ENCODE data around the gene RNF152.

The RNF152 gene

DNA sequence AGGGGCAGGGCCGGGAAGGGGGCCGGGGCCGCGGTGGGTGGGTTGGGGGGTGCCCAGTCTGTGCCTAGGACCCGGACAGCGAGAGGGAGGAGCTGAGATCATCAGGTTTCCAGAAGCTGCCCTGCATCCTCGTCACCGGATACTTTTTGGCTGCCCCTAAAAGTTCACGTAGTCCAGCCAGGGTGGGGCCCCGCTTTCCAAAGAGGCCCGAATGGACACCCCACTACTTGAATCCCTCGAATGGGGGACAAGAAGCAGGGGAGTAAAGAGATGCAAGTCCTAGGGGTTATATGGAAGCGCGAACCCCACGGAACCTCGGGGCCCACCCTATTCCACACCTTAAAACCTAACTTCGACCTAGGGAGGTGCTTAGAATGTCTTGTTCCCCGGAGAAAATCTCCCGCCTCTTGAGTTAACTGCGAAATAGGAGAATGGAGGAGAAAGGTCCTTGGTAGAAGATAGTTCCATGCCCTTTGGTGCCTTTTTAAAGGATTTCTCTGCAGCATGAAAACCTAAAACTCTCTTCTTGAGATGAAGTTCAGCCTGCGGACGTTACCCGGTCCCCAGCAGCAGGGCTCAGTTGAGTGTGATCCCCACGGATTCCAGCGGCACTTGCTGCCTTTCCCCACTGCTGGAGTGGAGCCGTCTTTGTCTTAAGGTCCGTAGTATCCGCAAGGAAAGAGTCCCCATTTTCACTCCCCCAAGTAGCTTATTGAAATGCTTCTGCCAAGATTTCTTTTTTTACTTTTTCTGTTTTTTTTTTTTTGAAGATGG lies 2.1 kb upstream of the RNF152 start:
- DNase-seq (ENCODE audit: low read depth in 2 of 3, low spot score in 1 of 3): no peak

DNA sequence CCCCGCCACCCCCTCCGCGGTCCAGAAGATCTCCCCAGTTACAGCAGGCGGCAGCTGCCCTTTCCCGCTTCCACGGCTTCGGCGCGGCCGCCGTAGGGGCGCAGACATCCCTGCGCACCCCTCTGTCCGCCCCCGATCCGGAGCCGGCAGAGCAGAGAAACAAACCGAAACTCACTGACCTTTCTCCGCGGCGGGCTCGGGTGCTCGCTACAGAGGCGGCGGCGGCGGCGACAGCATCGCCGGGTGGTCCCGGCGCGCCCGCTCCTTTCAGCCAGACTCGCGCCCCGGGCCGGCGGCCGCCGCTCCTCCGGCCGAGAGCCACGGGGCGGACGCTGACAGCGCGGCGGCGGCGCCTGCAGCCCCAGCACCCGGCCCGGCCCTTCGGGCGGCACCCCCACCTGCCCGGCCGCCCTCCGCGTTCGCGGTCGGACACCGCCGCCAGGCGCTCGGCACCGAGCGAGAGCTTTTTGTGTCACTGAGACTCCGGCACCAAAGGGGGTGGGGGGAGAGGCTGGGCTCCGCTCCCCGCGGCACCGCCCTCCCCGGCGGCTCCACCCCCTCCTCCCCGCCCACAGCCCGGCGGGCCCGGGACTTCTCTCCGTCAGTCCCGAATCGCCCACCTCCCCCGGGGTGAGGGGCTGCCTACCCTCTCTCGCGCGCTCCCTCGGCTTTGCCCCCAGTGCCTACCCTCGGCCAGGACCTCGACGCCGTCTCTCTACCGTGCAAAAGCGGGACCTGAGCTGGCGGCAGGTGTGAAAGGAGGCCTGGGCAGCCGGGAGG lies 1.4 kb upstream of the RNF152 start:
- peak; percentile 38 to 59 (median 45) for DNase-seq (ENCODE audit: low read depth in 2 of 3, low spot score in 1 of 3)

DNA sequence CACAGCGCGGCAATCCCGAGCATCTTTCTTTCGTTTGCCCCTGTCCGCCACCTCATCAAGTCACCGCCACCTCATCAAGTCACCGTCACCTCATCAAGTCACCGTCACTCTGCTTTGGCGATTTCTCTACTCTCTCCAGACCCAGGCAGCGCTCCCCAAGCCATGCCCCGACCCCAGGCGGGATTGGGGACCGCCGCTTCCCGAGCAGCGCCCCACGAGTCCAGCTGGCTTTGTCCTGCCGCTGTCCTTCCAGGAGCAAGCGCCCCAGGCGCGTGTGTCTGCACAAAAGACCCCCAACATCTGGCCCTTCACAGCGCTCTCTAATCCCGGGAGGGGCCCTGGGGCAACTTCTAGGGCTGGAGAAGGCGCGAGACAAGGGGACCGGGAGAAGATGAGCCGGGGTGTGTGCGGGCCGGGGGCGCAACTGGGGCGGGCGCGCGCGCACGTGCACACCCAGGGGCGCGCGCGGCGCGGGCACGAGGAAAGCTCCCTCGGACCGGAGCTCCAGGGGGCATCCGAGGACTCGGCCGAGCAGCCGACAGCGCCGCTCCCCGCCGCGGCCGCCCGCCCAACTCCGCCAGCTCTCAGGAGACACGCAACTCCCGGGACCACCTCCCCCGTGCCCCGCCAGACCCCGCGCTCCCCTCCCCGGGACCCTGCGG lies 633 bp upstream of the RNF152 start:
- peak in 1 of 3 donors; percentile 11 for DNase-seq (ENCODE audit: low read depth in 2 of 3, low spot score in 1 of 3)

DNA sequence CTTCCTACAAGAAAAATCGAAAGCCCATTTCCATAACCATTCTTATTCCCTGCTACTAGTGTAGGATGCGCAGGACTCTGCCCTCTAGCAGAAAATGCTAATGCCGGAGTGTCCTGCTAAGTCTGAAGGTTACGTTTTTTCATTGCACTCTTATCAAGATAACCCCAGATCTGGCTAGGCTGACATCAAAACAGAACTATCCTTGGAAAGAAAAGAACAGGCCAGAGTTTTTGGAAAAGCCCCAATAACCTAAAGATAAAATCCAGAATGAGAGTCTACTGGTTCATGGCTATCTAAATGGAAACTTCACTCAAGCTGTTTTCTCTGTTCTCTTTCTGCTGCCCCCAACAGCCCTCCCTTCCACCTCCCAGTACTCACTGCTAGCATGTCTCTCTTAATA lies 913 bp downstream of the RNF152 start:
- no peak for DNase-seq (ENCODE audit: low read depth in 2 of 3, low spot score in 1 of 3)

DNA sequence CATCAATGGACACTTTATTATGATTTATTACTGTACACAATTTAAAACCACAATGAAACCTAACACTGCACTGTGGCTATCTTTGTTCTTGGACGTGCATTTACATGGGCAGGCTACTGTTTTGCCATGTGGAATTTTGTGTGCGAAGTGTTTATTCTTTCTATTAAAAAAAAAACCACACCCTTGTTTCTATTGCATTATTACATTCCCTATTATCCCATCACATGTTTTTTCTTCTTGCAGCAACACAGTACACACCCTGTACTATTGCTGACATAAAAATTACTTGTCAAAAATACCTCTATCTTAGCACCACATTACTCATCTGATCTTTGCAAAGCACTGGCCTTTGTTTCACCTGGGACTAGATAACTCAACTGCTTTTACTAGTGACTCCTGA lies 1.5 kb downstream of the RNF152 start:
- no peak for DNase-seq (ENCODE audit: low read depth in 2 of 3, low spot score in 1 of 3)

DNA sequence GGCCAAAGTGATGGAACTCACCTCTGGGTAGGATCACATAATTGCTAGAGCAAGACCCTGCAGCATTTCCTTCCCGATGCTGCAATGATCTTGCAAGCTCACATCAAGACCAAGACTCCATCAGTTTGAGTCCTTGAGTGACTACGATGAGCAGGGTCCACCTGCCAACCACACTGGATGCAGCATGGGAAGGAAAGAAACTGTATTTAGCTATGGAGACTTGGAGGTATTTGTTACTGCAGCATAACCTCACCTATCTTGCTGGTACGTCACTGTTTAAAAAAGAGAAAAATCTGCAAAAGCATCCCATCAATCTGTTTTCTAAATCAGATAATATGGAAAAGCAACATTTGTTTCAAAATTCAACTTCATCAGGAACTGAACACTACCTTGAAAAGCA lies 2.5 kb downstream of the RNF152 start:
- DNase-seq (ENCODE audit: low read depth in 2 of 3, low spot score in 1 of 3): no peak

DNA sequence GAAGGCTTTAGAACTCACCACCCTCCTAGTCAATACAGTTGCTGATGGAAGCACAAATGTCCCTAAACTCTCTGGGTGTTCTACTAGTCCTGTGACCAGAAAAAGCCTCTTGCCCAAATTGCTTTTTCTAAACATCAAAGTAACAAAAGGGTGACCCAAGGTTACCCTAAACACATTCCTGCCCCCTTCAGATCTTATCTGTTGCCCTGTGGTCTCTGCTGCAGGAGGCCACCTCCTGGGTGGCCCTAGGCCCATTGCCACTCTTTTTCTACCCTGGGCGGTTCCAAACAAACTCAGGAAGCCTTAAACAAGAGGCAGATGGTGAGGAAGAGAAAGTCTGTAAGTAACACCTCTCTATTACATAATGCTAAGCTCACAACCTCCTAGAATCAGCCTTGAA lies 3.3 kb downstream of the RNF152 start:
- DNase-seq (ENCODE audit: low read depth in 2 of 3, low spot score in 1 of 3): no peak

DNA sequence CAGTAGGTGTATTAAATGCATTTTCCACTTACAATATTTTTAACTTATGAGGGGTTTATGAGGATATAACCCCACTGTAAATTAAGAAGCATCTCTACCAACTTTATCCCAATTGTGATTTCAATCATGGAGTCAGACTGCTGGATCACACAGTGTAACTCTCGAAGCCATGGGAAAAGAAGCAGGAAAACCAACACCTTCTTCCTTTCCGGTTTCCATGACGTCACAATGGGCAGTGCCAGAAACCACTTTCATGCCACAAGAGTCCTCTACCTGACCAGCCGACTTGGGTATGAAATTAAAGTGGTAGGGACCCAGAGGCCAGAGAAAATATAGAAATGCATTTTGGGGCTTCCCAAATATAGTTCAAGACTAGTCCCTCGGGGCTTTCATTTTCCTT lies 4.2 kb downstream of the RNF152 start:
- DNase-seq (ENCODE audit: low read depth in 2 of 3, low spot score in 1 of 3): no peak

DNA sequence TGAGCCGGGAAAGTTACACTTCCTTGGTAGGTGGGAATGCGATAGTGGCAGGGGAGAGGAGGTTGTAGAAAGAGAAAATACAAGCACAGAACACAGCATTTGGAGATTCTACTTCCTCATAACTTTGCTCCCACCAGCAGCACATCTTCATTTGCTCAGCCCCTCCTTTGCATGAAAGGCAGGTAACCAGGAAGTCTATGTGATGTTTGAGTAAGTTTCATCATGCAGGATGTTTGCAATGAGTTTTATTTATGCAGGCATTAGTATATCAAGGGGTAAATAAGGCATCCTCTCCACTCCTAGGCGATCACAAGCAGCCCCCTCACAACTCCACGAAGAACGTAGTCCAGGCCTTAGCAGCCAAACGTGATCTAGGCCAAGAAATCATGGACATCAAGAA lies 5.0 kb downstream of the RNF152 start:
- no peak for DNase-seq (ENCODE audit: low read depth in 2 of 3, low spot score in 1 of 3)

DNA sequence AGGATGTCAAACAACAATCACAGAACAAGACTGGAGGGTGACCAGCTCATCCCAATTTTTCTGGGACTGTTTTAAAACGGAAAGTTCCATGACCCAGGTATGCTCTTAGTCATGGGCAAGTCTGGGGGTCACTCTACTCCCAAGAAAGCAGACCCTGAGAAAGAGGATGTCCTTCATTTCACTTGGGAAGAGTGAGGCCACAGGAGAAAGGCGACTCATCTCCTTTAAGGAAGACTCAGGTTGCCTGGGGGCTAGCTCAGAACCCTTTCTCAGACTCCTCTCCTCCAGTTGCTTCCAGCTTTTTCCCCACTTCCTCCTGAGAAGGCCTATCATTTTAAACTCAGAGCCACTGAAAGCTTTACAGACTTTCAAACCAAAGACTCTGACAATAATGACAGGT lies 9.3 kb downstream of the RNF152 start:
- no peak for DNase-seq (ENCODE audit: low read depth in 2 of 3, low spot score in 1 of 3)

DNA sequence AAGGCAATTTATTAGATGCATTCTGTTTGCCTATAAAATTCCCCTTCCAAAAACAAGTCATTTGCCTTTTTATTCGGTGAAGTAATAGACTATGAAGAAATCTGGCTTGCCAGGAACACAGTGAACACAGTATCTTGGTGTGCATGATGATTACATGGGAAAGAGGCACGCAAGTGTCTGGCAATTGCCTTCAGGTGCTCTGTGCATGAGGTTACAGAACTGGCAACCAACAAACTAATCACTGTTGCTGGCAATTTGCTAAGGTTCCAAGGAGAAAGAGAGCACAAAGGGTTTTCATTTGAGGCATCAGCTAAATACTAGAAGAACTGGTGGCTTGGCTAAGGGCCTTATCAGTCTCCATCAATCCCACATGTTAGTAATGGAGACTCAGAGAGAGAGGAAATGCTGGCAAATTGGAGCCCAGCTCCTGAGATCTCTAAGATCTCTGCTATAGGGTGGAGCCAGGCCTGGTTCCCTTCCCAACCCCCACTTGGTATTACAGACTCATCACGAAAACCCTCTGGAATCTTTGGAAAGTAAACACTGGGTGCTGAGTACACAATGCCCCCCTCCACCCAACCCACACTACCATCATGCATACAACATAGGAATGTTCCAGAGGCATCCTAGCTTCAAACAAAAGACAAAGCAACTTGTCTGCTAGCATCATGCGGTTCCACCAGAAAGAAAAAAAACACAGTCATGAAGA lies 10.4 kb downstream of the RNF152 start:
- DNase-seq (ENCODE audit: low read depth in 2 of 3, low spot score in 1 of 3): no peak

DNA sequence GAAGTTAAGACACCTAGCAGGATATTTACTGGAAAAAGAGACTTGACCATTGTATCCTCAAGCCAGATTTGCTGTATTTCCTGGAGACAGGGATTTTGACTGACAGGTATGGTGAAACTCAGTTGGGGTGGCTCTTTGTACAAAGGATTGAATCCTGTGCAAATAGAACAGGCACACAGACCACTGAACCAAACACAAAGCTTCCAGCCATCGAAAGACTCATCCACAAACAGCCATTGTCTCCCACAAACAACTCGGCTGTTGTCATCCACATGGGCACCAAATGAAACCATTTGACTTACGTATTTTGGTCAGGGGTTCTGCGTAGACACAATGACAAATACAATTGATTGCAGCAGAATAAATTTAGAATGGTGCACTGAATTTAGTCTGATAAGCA lies 15.9 kb downstream of the RNF152 start:
- DNase-seq (ENCODE audit: low read depth in 2 of 3, low spot score in 1 of 3): no peak

DNA sequence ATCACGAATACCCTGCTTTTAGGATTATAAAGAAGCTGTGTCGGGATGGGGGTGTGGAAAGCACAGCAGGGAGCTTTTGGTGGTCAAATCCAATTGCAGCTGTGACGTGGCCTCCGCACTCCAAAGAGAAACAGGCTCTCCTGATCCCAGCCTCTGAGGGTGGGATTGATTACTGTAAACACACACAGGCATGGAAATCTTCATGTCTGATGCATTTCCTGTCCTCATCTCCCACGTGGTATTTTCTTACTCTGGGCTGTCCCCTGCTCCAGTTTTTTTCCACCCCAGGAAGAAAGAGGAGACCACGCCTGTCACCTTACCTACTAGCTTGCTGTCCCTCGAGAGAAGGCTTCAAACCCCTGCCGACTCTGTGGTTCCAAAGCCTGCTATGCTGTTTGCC lies 22.7 kb downstream of the RNF152 start:
- DNase-seq (ENCODE audit: low read depth in 2 of 3, low spot score in 1 of 3): no peak

DNA sequence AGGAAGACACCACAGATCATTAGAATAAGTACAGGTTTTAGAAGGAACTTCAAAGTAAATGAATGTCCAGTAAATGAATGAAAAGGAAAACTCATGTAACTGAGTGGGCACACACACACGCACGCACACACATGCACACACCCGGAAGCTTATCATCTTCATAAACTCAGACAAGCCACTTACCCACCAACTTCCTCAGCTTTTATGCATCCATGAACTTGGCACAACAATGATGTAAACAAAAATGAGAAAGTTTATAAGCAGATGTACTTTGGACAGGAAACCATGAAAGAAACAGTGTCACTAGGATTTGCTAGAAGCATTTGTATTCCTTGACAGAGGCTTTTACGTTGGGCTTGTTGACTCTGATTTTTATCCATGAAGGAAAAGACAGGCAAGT lies 23.2 kb downstream of the RNF152 start:
- no peak for DNase-seq (ENCODE audit: low read depth in 2 of 3, low spot score in 1 of 3)

DNA sequence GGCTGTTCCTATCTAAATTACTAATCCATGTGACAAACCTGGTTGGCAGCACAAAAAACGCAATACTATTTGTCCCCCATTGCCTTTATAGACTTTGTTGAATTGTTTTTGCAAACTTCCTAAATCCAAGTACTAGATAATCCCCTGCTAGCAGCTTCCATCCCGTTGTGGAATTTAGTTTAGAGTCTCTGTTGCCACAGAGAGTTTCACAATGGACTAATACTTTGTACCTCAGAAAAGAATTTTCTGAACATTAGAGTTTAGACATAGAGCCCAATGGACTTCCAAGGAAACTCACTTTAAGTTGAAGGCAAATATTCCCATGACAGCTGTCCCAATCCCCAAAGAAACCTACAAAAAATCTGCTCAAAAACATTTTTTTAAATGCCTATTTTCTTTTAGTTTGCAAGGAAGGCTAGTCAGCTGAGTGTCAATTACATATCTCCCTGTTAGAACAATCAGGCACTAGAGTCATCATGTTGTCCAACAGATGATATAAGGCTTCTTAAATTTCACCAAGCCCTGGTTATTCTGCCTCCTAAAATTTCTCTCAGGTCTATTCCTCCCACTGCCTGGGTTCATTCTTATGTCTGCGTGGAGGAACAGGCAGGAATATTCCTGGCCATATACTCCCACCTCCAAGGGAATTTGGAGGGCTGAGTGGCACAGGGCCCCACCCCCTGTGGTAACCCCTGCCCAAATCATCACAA lies 27.2 kb downstream of the RNF152 start:
- no peak for DNase-seq (ENCODE audit: low read depth in 2 of 3, low spot score in 1 of 3)

DNA sequence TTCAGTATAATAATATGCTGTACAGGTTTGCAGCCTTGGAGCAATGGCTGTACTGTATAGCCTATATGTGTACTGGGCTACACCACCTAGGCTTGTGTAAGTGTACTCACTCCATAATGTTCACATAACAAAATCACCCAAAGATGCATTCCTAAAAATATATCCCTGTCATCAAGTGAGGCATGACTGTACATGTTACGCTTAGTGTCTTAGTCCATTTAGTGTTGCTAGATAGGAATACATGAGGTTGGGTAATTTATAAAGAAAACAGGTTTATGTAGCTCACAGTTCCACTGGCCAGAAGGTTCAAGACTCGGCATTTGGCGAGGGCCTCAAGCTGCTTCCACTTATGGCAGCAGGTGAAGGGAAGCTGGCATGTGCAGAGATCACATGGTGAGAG lies 31.4 kb downstream of the RNF152 start:
- DNase-seq (ENCODE audit: low read depth in 2 of 3, low spot score in 1 of 3): no peak

DNA sequence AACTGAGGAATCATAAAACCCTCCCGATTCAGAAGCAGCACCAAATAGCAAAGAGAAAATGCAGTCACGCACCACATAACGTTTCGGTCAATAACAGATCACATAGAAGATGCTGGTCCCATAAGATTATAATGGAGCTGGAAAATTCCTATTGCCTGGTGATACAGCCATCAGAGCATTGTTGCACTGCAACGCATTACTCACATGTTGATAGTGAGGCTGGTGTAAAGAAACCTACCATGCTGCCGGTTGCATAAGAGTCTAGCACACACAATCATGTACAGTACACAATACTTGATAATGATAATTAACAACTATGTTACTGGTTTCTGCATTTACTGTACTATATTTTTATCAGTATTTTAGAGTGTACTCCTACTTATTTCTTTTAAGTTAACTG lies 32.5 kb downstream of the RNF152 start:
- DNase-seq (ENCODE audit: low read depth in 2 of 3, low spot score in 1 of 3): no peak

DNA sequence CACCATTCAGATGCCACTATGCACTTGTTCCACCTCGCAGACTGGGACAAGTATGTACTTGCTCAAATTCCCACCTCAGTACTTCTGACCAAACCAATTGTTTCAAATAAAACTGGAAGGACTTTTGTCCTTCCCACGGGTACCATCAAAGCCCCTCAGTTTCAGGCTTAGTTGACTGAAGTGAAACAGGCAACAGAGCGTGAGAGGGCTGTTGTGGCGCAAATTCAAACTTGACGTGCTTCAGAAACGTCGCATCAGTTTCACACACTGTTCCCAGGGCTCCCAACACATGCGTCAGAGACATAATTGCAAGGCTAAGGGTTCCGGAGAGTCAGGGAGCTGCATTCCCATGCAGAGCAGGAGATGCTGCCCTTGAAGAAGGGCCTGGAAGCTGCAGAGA lies 33.7 kb downstream of the RNF152 start:
- DNase-seq (ENCODE audit: low read depth in 2 of 3, low spot score in 1 of 3): no peak

DNA sequence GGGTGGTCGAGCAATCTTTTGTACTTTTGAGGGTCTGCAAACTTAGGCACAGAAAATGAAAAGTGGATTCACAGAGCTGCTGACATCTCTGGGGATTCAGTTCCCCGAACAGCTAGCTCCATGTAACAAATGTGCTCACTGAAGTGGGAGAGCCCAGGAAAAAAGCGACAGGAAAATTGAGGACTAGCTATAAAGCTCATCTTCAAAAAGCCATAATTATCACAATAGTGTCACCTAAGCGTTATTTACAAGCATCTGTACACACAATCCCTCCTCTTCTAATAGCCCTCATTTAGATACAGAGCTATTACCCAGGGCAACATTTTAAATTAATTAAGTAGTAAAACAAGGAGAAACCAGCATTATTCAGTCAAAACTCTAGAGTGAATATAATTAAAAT lies 36.1 kb downstream of the RNF152 start:
- no peak for DNase-seq (ENCODE audit: low read depth in 2 of 3, low spot score in 1 of 3)

DNA sequence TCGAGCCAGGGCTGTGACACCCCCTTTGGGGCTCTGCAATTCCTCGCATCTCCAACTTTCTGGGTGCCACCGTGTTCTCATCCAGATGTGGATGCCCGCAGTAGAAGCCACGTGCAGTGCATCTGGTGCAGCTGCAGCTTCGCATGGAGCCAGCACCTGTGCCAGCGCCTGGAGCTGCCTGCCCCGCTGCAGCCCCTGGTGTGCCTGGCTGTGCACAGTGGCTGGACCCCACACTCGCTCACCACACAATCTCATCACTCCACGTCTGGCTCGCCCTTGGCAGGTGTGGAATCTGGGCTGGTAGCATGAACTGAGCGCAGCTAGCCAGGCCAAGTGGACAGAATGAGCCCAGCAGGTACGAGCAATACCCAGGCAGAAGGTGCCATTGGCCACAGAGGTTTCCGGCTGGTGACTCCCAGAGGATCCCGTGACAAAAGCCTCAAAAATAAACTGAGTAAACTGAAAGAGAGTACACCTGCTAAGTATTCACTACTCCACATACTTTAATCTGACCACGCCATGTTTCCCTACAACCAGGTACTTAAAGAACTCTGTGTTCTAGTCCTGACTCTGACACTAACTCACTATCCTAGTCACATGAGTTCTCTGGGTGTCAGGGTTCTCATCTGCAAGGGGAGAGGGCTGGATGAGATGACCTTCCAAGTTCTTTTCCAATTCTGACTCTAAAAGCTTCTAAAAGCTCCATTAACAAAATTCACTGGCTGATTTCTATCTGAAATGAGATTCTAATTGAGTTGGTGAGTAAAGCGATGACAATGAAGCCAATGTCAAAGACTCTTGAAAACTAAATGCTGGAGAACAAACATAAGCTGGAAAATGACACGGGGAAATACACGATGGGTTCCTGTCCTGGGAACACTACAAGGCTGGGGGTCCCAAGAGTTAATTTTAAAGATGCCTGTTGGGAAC lies 37.1 kb downstream of the RNF152 start:
- DNase-seq (ENCODE audit: low read depth in 2 of 3, low spot score in 1 of 3): no peak
